Vagina (tissue), 2 donors: ENCODE data around the gene LCT. TPM values are rescaled to one million over a fixed set of nuclear protein-coding genes. Genes with fewer than 3 reads are reported as not detected.

Experiments used
- DNase-seq, 2 donors: peaks; one replicate each; pipeline ENCODE4 v3.0.0-alpha.2; 2017; ENCODE audit errors: extremely low spot score in 2 of 2
- H3K27ac ChIP-seq: fragments of 200-600 bp; sonication (generic); one replicate; pipeline ENCODE4 v1.5.1; 2019
- H3K27me3 ChIP-seq: fragments of 200-600 bp; sonication (generic); one replicate; pipeline ENCODE4 v1.5.1; 2019
- H3K36me3 ChIP-seq, 2 donors: fragments of 200-600 bp; sonication (generic); one replicate each; pipeline ENCODE4 v1.5.1; 2017 to 2019
- H3K4me1 ChIP-seq: fragments of 200-600 bp; sonication (generic); one replicate; pipeline ENCODE4 v1.5.1; 2019
- H3K4me3 ChIP-seq, 2 donors: fragments of 200-600 bp; sonication (generic); 1 replicate in 1 of 2; 2 replicates in 1 of 2; pipeline ENCODE4 v1.5.1; 2016 to 2019
- H3K9me3 ChIP-seq: fragments of 200-600 bp; sonication (generic); one replicate; pipeline ENCODE4 v1.5.1; 2019
- CTCF ChIP-seq, 3 experiments: fragments of 450-650 bp in 2 of 3; fragments of 200-600 bp in 1 of 3; sonication (generic) in 1 of 3; IDR thresholded peaks; one replicate each; pipeline ENCODE4 v1.5.1; 2017 to 2019; ENCODE audit warnings: antibody characterized with exemption in 3 of 3, mild to moderate bottlenecking in 2 of 3, moderate library complexity in 2 of 3
- POLR2A ChIP-seq, 2 donors: fragments of 450-650 bp; IDR thresholded peaks; one replicate each; pipeline ENCODE4 v1.6.1; 2017; ENCODE audit warnings: antibody characterized with exemption in 2 of 2, mild to moderate bottlenecking in 2 of 2, moderate library complexity in 2 of 2
- POLR2AphosphoS5 ChIP-seq, 2 donors: sonication (generic); formaldehyde crosslinking; IDR thresholded peaks; one replicate each; pipeline ENCODE4 v1.9.0; 2017; ENCODE audit warnings: antibody characterized with exemption in 2 of 2, mild to moderate bottlenecking in 2 of 2, low read depth in 1 of 2; ENCODE audit not compliant: insufficient read depth in 1 of 2
- intact Hi-C: fragments of 100-400 bp; cut with DNase I; formaldehyde crosslinking; loops from one replicate; pipeline ENCODE4 v1.15.1; 2023
- total RNA-seq: library from RNA; depleted of rRNA; stranded (reverse); fragments of >200 nt; gene quantifications from one replicate; pipeline ENCODE4 v1.2.3, GENCODE V29; 2016

LCT gene
- total RNA-seq, 1 donor from 2014 or later = not detected

- Histone ChIP-seq H3K36me3 (peaks cover 0 to 43% of the 10 kb centered on the region in 2 donors), H3K27ac (no peak overlapping the region), H3K4me3 (no peak overlapping the region), H3K27me3 (no peaks in the 10 kb centered on the region), H3K4me1 (peaks cover 7% of the 10 kb centered on the region), H3K9me3 (no peaks in the 10 kb centered on the region)
- TF ChIP-seq POLR2A (IDR thresholded peaks at IDR 0.05) (no peak), CTCF (IDR thresholded peaks at IDR 0.05) (no peak), POLR2AphosphoS5 (IDR thresholded peaks at IDR 0.05; ENCODE audit: insufficient read depth in 1 of 2, low read depth in 1 of 2) (no peak)
- DNase-seq = no peak
- intact Hi-C loops = no loop called here
These were observed 8.3 kb upstream of the LCT start for GRCh38 chr2:135845257-135845656.

GRCh38 chr2:135844301-135844895 lies 7.4 kb upstream of the LCT start:
- peaks cover 0 to 43% of the 10 kb centered on the region in 2 donors for H3K36me3 ChIP-seq
- intact Hi-C loops = no loop called here
- TF ChIP-seq POLR2AphosphoS5 (IDR thresholded peaks at IDR 0.05; ENCODE audit: insufficient read depth in 1 of 2, low read depth in 1 of 2) (no peak), CTCF (IDR thresholded peaks at IDR 0.05) (no peak), POLR2A (IDR thresholded peaks at IDR 0.05) (no peak)

GRCh38 chr2:135843671-135844070 lies 6.7 kb upstream of the LCT start:
- peaks cover 0 to 38% of the 10 kb centered on the region in 2 donors for H3K36me3 ChIP-seq
- intact Hi-C loops = no loop called here

More at GRCh38 chr2:135844301-135844895, 7.4 kb upstream of the LCT start:
- Histone ChIP-seq H3K27ac (no peak overlapping the region), H3K4me3 (no peak overlapping the region), H3K9me3 (no peaks in the 10 kb centered on the region), H3K27me3 (no peaks in the 10 kb centered on the region), H3K4me1 (peaks cover 14% of the 10 kb centered on the region)
- no peak for DNase-seq

GRCh38 chr2:135840601-135841000 lies 3.6 kb upstream of the LCT start:
- intact Hi-C loops = no loop called here
- H3K4me1 ChIP-seq = peaks cover 16% of the 10 kb centered on the region
- H3K27me3 ChIP-seq = no peaks in the 10 kb centered on the region
- no peak for TF ChIP-seq POLR2A (IDR thresholded peaks at IDR 0.05)
- H3K9me3 ChIP-seq = no peaks in the 10 kb centered on the region
- DNase-seq = no peak
- peaks cover 0 to 19% of the 10 kb centered on the region in 2 donors for H3K36me3 ChIP-seq
- no peak overlapping the region for H3K4me3 ChIP-seq
- H3K27ac ChIP-seq = peak overlapping the region; percentile 6

More at GRCh38 chr2:135843671-135844070, 6.7 kb upstream of the LCT start:
- no peaks in the 10 kb centered on the region for H3K9me3 ChIP-seq
- TF ChIP-seq POLR2AphosphoS5 (IDR thresholded peaks at IDR 0.05; ENCODE audit: insufficient read depth in 1 of 2, low read depth in 1 of 2) (no peak), POLR2A (IDR thresholded peaks at IDR 0.05) (no peak), CTCF (IDR thresholded peaks at IDR 0.05) (no peak)
- H3K4me3 ChIP-seq = no peak overlapping the region
- DNase-seq = no peak
- peaks cover 16% of the 10 kb centered on the region for H3K4me1 ChIP-seq
- H3K27ac ChIP-seq = no peak overlapping the region
- H3K27me3 ChIP-seq = no peaks in the 10 kb centered on the region

GRCh38 chr2:135839713-135840112 lies 2.7 kb upstream of the LCT start:
- no peak for DNase-seq
- peaks cover 16% of the 10 kb centered on the region for H3K4me1 ChIP-seq
- TF ChIP-seq POLR2AphosphoS5 (IDR thresholded peaks at IDR 0.05; ENCODE audit: insufficient read depth in 1 of 2, low read depth in 1 of 2) (no peak), POLR2A (IDR thresholded peaks at IDR 0.05) (no peak), CTCF (IDR thresholded peaks at IDR 0.05) (no peak)
- H3K36me3 ChIP-seq = peaks cover 0 to 10% of the 10 kb centered on the region in 2 donors
- H3K9me3 ChIP-seq = no peaks in the 10 kb centered on the region
- intact Hi-C loops = no loop called here
- no peak overlapping the region for H3K27ac ChIP-seq
- H3K27me3 ChIP-seq = no peaks in the 10 kb centered on the region
- no peak overlapping the region for H3K4me3 ChIP-seq
